Ecto neural progenitor cell (in vitro differentiated cells): ENCODE measurements around the gene EEF1AKMT3.

Experiments
- DNase-seq: peaks from one replicate; pipeline ENCODE4 v3.0.0-alpha.2; 2018; ENCODE audit warnings: low spot score

The EEF1AKMT3 gene

DNA sequence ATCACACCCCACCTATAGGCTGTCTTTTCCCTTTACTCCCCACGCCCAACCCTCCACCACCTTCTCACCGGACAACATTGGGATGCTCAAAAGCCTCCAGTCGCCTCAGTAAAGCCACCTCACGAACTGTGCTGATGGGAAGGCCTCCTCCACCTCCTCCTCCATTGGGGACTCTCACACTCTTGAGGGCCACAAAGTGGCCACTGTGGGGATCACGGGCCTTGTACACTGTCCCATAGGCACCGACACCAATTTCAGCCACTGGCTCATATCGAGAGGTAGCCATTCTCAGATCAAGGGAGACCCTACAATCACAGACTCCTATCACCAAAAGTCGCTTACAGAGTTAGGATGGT lies 21.0 kb upstream of the EEF1AKMT3 start:
- DNase-seq = no peak

GRCh38 chr12:57751788-57752667 lies 20.4 kb upstream of the EEF1AKMT3 start, which contains the start of gene CDK4:
TSS of gene CDK4 (minus strand) at chr12:57752310. CDS start at chr12:57751717, 593 bp downstream.
- peak; percentile 100 for DNase-seq

- no peak for DNase-seq
Measured at GRCh38 chr12:57752668-57753000, 19.8 kb upstream of the EEF1AKMT3 start.

GRCh38 chr12:57753756-57754337 lies 18.6 kb upstream of the EEF1AKMT3 start:
- no peak for DNase-seq

DNA sequence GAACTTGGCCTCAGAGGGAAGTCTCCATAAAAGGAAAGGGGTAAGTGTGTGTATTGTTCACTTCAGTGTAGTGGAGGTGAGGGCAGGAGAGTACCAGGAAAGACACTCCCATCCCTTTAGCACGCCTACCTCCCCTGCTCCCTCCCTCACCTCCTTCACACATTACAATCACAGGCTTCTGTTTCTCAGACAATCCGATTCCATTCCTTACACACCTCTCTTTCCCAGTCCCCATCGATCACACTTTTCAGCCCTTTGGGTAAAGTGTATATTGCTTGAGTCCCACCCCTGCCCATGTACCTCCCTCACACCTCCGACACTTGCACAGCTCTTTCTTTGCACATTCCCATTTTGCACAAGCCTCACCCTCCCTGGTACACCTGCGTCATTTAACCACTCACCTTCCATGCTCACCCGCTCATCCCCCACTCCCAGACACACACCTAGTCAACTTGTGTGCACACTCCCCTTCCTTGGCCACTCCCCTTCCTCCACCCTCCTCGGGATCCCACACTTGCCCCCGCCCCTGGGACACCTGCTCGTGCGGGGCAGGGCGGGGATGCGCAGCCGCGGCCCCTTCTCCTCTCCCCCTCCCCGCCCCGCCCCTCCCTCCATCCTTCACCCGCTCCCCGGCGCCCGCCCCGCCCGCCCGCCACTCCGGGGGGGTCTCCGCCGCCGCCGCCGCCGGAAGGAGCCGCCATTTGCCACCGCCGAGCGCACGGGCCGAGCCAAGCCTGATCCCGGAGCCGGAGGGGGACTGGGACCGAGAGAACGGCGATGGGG lies 17.8 kb upstream of the EEF1AKMT3 start, which contains the start of gene MARCHF9:
MARCHF9 (plus strand) TSS at position 693 of the 783 bp plus-strand sequence. CDS start 426 bp downstream, outside the sequence.
- peak; percentile 79 for DNase-seq

- DNase-seq = no peak
Measured at GRCh38 chr12:57755194-57755453, 17.3 kb upstream of the EEF1AKMT3 start.

- peak; percentile 73 for DNase-seq
Measured at GRCh38 chr12:57755454-57756372, 16.7 kb upstream of the EEF1AKMT3 start.

DNA sequence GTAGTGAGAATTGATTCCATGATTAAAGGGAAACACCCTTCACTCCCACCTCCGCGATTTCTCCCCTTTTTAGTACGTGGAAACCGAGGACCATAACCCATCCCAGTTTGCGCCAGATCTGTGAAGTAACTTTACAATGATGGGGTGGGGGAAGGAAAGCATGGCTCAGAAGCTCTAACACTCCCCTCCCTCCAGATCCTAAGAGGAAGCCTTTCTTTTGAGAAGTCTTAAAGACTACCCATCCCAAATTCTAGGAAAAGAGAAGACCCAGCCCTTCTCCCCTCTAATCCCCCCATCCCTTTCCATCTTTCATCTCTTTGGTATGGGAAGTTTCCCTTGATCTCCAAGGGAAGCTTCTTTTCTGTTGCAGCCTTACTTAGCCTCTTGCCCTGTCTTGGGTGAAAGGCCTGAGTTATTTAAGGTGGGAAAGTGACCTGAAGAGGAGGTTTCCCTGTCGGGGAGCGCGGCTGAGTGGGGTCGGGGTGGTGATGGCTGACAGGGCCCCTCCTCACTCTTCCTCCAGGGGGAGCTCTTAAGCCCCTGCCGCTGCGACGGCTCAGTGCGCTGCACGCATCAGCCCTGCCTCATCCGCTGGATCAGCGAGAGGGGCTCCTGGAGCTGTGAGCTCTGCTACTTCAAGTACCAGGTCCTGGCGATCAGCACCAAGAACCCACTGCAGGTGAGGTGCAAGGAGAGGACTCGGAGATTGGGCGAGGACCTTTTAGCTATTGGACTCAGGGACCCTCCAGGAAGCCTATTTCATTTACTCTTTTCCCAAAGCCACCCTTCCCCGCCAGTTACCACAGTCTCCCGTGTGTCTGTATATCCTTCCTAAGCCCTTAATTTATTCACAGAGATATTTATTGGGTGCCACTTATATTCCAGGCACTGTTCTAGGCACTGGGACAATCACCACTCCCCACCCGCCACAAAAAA lies 15.7 kb upstream of the EEF1AKMT3 start:
- DNase-seq = peak; percentile 87

DNA sequence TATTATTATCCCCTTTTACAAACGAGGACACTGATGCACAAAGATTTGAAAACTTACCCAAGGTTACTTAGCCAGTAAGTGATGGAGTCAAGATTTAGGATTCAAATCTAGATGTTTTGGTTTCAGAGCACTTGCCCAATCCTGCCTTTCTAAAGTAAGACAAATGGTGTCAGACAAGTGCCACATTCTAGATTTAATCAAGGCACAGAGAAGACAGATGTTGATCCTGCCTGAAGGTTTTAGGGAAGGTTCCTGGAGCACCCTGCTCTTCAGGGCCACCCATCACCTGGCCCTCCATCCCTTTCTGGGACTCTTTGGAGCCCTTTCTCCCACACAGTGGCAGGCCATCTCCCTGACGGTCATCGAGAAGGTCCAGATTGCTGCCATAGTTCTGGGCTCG lies 14.6 kb upstream of the EEF1AKMT3 start:
- DNase-seq = no peak

- no peak for DNase-seq
Measured at GRCh38 chr12:57758552-57759359, 13.7 kb upstream of the EEF1AKMT3 start.

DNA sequence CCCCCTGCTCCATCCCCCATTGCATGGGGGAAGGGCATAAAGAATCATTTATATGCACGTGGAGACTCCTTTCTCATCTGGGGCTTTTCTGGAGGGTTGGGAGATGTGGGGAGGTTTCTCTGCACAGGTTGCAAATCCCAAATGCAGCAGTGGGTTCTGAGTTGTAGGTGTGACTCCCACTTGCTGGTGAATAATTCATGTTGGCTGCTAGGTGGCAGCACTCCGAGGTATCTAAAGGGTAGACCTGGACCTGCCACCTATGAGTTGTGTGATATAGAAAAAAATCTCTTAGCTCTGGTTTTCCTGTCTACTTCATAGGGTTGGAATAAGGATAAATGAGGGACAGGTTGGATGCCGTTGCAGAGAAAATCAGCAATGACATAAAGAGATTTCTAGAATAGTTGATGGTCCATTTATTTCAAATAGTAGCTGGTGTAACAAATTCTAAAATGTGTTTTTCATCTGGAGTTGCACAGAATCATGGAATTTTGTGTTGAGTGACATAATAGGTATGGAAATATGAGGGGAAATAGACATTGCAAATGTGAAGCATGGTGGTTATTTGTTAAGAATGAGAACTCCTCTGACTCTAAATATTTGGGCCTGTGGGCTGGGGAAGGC lies 12.9 kb upstream of the EEF1AKMT3 start:
- no peak for DNase-seq

GRCh38 chr12:57760347-57760982 lies 11.9 kb upstream of the EEF1AKMT3 start:
- peak; percentile 80 for DNase-seq

- DNase-seq = peak; percentile 29
Measured at GRCh38 chr12:57761391-57761998, 10.9 kb upstream of the EEF1AKMT3 start.

GRCh38 chr12:57762463-57762862 lies 10.0 kb upstream of the EEF1AKMT3 start:
- DNase-seq = no peak

- no peak for DNase-seq
Measured at GRCh38 chr12:57763881-57764661, 8.3 kb upstream of the EEF1AKMT3 start.

- no peak for DNase-seq
Measured at GRCh38 chr12:57764662-57765002, 7.8 kb upstream of the EEF1AKMT3 start.

GRCh38 chr12:57765003-57765697 lies 7.3 kb upstream of the EEF1AKMT3 start:
- peak; percentile 80 for DNase-seq
